GM18508 (cell line): Measurements from ENCODE around the gene MKRN2.
A peak's percentile ranks its signal among the peaks of the same experiment; 100 is the strongest.
"Not testable (repeated sequence)": the region's sequence is repeated elsewhere in the genome, so short reads cannot be mapped to it uniquely, and the experiment has no call there.

Experiments
- ATAC-seq: cut with Tn5 transposase; IDR thresholded peaks from one replicate; pipeline ENCODE4 v1.9.1; 2021; ENCODE audit warnings: moderate number of reproducible peaks; ENCODE audit not compliant: insufficient read depth, unreplicated experiment

MKRN2 gene, protein sequence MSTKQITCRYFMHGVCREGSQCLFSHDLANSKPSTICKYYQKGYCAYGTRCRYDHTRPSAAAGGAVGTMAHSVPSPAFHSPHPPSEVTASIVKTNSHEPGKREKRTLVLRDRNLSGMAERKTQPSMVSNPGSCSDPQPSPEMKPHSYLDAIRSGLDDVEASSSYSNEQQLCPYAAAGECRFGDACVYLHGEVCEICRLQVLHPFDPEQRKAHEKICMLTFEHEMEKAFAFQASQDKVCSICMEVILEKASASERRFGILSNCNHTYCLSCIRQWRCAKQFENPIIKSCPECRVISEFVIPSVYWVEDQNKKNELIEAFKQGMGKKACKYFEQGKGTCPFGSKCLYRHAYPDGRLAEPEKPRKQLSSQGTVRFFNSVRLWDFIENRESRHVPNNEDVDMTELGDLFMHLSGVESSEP

DNA sequence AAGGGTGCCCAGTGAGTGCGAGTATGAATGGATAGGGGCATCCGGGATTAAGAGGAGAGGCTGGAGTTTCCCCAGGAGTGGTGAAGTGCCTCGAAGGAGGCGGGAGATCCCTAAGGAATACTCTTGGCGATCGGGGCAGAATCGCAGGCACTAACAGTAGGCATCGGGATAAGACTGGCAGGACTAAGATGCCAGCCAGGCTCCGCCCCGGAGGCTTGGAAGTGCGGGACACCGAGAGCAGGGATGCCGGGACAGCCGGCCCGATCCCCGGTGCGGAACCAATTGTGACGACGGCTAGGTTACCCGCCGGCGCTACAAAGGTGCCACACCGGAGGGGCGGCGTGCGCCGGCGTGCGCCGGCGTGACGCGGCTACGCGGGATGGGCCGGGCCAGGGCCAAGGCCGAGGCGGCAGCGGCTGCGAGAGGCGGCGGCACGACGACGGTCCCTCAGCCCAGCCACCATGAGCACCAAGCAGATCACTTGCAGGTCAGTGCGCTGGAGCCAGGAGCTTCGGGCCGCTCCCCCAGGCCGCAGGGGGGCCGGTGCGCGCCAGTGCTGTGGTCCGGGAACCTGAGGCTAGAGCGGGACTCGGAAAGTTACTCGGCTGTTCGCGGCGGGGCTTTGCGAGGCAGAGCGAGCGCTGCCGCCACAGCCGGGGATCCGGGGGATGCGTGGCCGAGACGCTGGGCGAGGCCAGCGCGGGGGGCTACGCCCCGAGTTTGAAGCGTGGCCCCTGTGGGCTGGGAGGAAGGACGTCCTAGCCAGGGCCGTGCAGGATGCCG is at the start of gene MKRN2:
MKRN2 (plus strand) TSS at position 398 of the 783 bp plus-strand sequence; CDS start at position 462, 64 bp downstream.
- ATAC-seq, result peak; percentile 39

DNA sequence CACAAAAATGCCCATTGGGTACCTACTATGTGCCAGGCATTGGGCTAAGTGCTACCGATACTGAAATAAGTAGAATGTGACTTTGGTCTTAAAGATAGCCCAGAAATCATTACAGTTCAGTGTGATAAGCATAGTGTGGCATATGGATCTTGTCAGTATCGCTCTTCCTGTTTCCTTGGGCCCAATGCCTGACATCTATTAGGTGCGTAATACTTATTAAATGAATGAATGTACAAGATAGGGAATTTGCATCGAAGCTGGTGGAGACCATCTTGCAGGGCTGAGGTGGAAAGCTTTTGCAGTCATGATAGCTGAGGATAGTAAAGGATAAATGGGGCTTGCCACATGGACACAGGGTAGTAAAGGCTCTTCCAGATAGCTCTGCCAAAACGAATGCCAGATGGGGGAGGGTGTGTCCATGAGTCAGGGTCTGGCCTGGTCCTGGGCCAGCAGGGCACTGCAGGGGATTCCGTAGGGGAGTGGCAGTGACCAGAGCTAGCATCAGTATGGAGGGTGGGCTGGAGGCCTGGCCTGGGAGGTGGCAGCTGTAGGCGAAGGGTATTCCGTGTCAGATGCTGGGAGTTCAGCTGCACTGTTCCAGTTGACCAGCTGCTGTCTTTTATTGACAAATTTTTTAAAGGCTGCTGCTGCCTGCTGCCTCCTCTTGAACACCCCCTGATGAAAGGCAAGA is 49.2 kb upstream of the MKRN2 start:
- ATAC-seq, result no peak

DNA sequence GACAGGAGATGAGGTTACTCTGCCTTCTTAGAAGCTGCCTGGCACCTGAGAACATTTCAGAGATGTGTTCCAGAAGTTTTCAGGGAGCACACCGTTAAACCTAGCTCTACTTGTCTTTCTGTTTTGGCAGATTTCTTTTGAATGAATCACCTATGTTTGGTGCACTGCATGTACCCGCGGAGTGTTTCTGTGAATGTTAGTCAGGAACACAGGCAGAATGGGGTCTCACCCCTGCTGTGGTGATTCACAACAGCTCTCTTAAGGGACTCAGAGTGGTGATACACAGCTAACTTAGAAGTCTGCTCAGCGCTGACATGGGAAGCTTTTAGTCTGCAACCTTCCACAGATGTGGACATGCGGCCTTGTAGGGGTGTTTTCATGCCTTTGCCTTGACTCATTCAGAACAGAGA is 48.6 kb upstream of the MKRN2 start:
- ATAC-seq, result no peak

DNA sequence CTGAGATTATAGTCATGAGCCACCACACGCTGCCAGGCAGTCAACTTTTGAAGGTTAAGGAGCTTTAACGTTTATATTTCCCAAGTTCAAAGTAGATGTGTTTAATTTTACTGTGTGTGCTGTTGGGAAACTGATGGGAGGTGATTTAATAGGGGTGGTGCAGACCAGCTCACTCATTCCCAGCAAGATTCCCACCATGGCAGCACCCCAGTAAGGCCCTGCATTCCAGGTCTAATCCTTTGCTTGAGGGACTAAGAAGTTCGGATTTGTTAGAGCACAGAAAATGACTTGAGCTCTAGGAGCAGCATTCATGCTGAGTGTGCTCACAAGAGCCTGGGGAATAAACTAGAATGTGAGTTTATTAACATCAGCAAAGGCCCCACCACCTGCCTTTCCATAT is 47.4 kb upstream of the MKRN2 start:
- ATAC-seq, result no peak

DNA sequence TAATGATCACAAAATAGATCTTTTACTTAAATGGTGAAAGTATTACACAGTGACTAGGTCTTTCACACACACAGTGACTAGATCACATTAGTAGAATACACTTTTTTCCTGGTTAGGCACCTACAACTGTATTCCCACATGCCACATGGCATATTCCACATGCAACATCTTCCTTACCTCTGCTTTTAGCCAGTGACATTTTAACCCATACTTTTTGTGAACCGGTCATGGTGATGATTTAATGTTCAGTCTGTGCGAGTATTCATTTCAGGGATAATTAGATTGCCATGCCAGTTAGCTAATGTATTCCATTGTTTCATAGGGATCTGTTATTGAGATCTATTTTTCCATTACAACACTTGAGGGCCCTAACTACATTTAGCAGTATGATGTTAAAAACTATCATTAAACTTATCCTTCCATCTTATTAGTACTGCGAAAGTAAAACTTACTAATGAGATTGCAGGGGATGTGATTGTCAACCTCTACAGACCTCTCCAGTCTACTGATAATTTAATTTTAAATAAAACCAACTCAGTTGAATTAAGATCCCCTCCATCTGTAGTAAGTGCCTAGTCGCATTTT is 44.3 kb upstream of the MKRN2 start:
- ATAC-seq, result no peak

DNA sequence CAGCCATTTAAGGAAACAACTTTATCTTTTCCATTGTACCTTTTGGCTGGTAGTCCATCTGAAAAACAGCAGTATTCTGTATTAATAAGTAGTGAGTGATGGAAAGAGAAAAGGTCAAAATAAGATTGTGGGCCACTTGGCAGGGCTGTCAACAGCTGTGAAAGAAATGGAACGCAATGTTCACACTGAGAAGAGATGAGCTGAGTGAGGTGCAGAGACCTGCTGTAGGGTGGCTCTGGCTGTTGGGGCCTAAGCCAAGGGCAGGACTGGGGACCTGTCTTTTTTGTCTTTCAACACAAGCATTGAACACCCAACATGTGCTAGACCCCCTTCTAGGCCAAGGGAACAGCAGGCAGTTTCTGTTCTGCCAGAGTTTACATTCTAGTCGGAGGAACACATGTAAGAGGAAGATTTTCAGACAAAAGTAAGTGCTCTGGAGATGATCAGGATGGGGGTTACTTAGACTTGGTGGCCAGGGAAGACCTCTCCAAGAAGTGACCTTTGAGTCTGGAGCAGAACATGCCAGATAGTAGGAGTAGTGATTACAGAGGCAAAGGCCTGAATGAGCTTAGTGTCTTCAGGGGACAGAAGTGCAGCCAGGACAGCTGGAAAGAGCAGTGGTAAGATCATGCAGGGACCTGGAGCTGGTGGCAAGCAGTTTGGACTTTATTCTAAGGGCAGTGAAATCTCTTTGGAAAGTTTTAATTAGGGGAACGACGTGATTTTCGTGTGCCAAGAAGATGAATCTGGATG is 43.0 kb upstream of the MKRN2 start:
- no peak for ATAC-seq

DNA sequence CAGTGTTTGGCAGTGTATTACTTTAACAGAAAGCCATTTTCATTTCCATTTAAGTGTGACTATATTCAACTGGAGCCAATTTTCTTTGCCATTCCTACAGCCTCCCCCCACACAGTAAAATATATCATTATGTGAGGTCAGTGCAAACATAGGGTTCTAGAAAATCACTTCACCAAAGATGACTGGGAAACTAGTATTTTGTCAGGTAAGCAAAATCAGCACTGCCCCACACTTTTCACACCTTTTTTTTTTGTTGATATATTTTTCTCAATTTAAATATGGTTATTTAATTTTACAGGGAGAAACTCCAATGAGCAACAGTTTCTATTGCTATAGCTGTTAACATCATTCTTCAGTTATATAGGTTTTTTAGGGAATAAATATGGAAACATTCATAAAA is 41.3 kb upstream of the MKRN2 start:
- no peak for ATAC-seq

DNA sequence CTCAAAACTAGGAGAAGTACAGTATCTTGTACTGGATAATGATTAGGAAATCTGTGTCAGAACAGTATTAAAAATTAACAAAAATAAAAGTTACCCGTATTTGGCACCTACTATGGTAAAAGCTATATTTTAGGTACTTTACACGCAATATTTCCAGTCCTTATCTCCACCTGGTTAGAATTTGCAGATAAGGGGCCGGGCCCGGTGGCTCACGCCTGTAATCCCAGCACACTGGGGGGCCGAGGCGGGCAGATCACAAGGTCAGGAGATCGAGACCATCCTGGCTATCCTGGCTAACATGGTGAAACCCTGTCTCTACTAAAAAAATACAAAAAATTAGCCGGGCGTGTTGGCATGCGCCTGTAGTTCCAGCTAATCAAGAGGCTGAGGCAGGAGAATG is 40.0 kb upstream of the MKRN2 start:
- no peak for ATAC-seq

DNA sequence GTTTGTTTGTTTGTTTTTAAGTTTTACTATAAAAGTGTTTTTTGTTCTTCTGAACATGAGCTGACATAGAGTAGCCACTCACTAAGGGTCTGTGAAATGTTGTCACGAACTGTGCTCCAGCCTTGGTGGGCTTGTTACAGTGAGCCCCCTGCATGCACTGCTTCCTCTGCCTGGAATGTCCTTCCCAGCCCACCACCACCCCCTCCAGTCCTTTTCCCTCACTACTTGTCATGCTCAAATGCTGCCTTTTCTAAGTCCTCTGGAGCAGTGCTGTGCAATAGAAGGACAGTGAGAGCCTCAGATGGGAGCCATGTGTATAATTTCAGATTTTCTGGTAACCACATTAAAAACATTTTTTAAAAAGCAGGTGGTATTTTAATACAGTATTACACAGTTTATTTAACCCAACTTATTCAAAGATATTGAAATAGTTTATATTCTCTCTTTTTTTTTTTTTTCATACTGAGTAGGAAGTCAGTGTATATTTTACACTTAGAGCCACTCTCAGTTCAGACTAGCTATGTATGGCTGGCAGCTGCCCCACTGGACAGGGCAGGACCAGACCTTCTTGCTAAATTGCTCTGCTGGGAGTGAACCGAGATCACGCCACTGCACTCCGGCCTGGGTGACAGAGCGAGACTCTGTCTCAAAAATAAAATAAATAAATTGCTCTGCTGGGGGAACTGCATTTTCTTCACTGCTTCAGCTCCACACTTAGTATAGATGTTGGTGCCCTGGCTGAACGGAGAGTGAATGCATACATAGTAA is 38.4 kb upstream of the MKRN2 start:
- no peak for ATAC-seq

DNA sequence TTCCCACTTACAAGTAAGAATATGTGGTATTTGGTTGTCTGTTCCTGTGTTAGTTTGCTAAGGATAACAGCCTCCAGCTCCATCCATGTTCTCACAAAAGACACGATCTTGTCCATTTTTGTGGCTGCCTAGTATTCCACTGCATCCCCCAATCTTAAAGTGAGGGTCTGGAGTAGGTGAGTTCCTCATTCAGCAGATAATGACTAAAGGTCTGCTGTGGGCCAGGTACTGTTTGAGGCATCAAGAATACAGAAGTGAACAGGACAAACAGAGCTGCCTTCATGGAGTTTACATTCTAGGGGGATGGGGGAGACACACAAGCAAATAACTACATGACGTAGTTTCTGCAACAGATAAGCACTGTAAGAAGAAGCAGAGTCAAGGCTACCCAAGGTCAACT is 35.9 kb upstream of the MKRN2 start:
- ATAC-seq, result no peak

DNA sequence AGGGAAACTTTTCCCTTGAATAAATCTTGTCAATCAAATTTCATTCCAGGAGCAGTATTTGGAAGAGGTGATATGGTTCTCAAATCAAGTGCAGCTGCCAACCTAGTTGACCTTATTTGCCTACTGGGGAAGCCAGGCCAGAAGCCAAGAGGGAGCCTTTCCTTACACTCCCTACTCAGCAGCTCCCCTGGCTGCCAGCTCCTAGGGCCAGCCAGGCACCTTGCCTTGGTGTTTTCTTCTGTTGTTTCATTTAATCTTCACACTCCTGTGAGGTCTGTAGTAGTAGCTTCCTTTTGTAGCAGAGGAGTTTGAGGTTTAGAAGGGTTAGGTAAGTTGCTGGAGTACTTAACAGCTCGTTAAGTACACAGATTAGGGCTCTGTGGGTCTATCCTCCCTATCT is 34.2 kb upstream of the MKRN2 start:
- ATAC-seq, result no peak

DNA sequence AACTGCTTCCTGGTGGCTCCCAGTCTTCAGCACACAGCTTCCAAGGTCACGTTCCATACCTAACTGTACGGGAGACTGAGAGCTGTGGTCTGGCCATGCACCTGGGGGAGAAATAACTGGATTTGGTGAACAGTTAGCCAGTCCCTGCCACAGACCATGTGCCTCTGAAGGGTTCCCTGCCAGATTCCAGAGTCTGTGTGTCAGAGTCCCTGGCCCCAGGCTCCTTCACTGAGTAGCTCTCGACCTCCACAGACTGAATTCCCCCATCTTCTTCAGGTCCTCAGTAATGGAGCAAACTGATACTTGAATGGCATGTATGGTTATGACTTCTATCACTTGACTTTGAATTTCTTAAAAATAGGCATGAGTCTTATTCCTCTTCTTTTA is 29.1 kb upstream of the MKRN2 start:
- no peak for ATAC-seq

DNA sequence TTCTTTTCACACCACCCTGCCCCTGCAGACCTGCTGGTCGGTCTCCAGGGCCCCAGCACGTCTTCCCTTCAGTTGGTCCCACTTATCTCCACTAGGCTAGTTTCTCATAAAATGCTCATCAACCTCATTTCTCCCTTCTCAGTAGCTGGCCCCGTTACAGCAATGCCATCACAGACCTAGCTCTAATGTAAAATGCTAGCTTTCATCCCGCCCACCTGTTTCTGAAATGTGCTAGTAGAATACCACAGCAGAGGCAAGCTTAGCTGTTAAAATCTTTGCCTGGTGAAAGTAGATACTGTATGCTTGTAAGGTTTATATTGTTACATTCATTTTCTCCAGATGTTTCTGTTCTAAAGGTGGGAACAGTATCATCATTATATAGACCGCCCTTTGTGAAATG is 24.7 kb upstream of the MKRN2 start:
- ATAC-seq, result no peak

DNA sequence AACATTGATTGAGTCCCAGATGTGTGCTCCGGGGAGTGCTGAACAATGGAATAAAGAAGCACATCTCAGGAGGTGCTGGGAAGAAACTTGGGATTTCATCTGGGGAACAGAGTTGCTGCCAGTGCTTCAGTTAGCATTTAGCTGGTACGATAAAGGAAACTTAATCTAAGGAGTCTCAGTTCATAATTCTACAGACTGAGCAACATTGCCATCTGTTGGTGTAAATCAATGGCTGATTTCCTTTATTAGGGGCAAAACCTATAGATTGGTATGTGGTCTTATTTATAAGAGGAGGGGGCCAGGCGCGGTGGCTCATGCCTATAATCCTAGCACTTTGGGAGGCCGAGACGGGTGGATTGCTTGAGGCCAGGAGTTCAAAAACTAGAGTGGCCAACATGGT is 20.5 kb upstream of the MKRN2 start:
- ATAC-seq, result no peak

DNA sequence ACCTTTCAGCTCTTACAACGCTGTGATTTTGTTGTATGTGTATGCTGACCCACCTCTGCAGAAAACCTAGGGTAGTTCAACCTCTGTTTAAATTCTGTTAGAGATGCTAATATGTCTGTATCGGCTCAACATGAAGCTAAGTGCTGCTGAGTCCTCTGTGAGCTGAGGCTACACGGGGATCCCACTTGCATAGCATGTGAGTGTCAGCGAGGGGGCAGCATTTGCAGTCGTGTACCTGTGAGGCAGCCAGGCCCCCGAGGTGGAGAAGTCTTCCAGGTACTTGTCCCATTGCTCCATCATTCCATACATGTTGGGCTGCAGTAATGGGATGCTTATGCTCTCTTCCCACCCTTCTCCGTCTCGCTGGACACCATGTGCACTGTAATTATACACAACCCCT is 15.3 kb upstream of the MKRN2 start:
- no peak for ATAC-seq

DNA sequence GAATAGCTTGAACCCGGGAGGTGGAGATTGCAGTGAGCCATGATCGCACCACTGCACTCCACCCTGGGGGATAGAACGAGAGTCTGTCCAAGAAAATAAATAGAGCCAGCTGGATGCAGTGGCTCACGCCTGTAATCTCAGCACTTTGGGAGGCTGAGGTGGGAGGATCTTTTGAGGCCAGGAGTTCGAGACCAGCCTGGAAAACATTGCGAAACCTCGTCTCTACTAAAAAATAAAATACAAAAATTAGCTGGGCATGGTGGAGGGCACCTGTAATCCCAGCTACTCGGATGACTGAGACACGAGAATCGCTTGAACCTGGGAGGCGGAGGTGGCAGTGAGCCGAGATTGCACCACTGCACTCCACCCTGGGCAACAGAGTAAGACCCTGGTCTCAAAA is 13.4 kb upstream of the MKRN2 start:
- not testable (repeated sequence) for ATAC-seq

DNA sequence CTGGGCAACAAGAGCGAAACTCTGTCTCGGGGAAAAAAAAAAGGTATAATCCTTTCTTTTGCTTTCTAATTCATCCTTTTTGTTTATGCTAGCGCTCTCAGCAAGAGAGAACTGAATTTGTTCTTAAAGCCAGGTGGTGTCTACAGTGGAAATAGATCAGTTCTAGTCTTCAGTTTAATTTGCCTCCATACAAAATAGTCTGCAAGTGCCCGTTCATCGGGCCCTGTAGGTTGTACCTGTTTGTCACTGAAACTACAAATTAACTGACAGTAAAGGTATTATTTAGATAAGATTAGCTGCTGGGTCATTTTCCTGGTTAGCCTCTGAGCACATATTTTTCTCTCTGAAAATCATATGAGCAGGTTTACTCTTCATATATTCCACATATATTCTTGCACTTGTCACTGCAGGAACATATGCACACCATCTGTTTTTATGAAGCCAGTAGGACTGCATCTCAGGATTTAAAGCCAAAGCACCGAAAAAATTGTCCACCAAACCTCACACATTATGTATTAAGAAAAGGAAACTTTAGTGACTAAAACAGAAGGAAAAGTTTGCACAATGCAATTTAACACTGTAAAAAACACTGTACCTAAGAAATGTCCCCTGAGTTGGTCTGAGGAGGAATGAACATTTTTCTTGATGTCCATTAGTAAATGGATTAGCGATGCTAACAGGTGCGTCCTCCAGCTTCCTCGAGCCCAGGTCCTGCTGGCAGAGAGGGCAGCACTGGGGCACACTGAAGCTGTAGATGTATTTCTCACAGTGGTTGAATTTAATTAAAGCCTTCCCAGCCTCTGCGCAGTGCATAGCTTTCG is 12.0 kb upstream of the MKRN2 start:
- no peak for ATAC-seq

DNA sequence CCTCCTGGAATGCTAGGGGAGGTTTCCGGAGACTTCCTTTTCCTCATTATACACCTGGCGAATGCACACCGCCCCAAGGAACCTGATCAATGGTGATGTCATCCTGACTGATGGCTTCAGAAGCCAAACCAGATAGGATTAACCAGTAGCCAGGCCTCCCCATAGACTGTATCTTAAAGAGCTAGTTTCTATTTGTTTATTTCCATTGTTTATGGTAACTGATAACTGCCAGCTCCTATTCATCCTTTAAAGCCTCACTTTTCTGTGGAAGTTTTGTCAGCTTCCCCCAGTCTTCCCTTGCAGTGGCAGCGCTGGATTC is 11.5 kb upstream of the MKRN2 start, which contains the start of gene MKRN2OS:
MKRN2OS (minus strand) TSS at position 27 of the 319 bp plus-strand sequence. CDS start 35 bp downstream, outside the sequence.
- no peak for ATAC-seq
